Measurements from ENCODE around the gene SERTAD2.

DNA sequence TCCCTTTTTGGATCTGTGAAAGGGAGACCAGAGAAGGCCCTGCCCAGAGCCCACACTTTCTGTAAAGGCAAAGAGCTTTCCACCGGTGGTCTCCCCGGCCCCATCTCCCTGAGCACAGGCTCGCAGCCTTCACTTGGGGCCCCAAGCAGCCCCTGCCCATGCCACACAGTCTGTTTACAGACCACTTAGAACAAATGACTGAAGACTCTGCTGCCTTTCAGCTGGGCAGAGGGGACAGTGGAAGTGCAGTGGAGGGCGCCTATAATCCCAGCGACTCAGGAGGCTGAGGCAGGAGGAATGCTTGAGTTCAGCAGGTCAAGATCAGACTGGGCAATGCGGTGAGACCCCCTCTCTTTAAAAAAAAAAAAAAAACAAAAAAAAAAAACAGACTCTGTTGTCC lies 28.9 kb downstream of the SERTAD2 start:
- no peak for TF ChIP-seq POLR2A (IDR thresholded peaks at IDR 0.05)
- TF ChIP-seq, protein P1, sequence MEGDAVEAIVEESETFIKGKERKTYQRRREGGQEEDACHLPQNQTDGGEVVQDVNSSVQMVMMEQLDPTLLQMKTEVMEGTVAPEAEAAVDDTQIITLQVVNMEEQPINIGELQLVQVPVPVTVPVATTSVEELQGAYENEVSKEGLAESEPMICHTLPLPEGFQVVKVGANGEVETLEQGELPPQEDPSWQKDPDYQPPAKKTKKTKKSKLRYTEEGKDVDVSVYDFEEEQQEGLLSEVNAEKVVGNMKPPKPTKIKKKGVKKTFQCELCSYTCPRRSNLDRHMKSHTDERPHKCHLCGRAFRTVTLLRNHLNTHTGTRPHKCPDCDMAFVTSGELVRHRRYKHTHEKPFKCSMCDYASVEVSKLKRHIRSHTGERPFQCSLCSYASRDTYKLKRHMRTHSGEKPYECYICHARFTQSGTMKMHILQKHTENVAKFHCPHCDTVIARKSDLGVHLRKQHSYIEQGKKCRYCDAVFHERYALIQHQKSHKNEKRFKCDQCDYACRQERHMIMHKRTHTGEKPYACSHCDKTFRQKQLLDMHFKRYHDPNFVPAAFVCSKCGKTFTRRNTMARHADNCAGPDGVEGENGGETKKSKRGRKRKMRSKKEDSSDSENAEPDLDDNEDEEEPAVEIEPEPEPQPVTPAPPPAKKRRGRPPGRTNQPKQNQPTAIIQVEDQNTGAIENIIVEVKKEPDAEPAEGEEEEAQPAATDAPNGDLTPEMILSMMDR (IDR thresholded peaks at IDR 0.05) = no peak
